ENCODE results near the gene ADAM12. TPM values are rescaled to one million over a fixed set of nuclear protein-coding genes. Genes with fewer than 3 reads are reported as not detected.

The ADAM12 gene
- total and polyA plus RNA-seq, 7 donors, result 0.01 to 3.3 (median 0.24) TPM; not detected in 2

GRCh38 chr10:126342680-126343079 is 45.6 kb downstream of the ADAM12 start:
- no peaks in the 10 kb centered on the region for H3K27me3 ChIP-seq (ENCODE audit: insufficient read depth in 3 of 3, low read length in 2 of 3)
- H3K9me3 ChIP-seq, result no peaks in the 10 kb centered on the region
- intact Hi-C loops (cut with DNase I), result no loop called here
- WGBS, 3 donors, result 76 to 85% (median 81%) methylated on average over 5 of the region's 5 CpGs
- no peak overlapping the region for H3K4me3 ChIP-seq
- TF ChIP-seq CTCF (IDR thresholded peaks at IDR 0.05), result no peak
- H3K36me3 ChIP-seq (ENCODE audit: insufficient read depth in 1 of 2, low read depth in 1 of 2), result no peaks in the 10 kb centered on the region
- H3K27ac ChIP-seq, result no peak overlapping the region
- no peak for DNase-seq
- no peaks in the 10 kb centered on the region for H3K4me1 ChIP-seq
- no peak for ATAC-seq

GRCh38 chr10:126341491-126341890 is 46.8 kb downstream of the ADAM12 start:
- Histone ChIP-seq H3K4me1 (no peaks in the 10 kb centered on the region), H3K27ac (no peak overlapping the region), H3K4me3 (no peak overlapping the region), H3K9me3 (no peaks in the 10 kb centered on the region), H3K27me3 (ENCODE audit: insufficient read depth in 3 of 3, low read length in 2 of 3) (no peaks in the 10 kb centered on the region), H3K36me3 (ENCODE audit: insufficient read depth in 1 of 2, low read depth in 1 of 2) (no peaks in the 10 kb centered on the region)
- no peak for TF ChIP-seq CTCF (IDR thresholded peaks at IDR 0.05)
- ATAC-seq (no peak), DNase-seq (no peak)
- intact Hi-C loops (cut with DNase I), result no loop called here
- 65 to 69% (median 67%) methylated on average over 2 of the region's 2 CpGs for WGBS, 3 donors

DNA sequence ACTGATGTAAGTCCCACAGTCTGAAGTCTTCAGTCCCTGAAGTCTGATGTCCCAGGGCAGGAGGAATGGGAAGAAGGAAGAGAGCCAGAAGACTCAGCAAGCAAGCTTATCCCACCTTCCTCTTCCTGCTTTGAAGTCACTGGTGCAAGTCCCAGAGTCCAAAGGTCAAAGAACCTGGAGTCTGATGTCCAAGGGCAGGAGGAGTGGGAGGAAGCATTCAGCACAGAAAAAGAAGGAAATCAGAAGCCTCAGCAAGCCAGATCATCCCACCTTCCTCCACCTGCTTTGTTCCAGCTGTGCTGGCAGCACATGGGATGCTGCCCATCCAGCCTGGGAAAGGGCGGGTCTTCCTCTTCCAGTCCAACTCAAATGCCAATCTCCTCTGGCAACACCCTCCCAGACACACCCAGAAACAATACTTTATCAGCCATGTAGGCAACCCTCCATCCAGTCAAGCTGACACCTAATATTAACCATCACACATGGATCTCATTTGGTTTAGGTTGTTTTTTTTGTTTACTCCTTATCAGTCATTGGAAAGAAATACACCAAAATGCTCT is 50.9 kb downstream of the ADAM12 start:
- ATAC-seq (no peak), DNase-seq (no peak)
- H3K4me3 ChIP-seq, result no peak overlapping the region
- intact Hi-C loops (cut with DNase I), result no loop called here
- TF ChIP-seq CTCF (IDR thresholded peaks at IDR 0.05), result no peak
- WGBS, 3 donors, result 89 to 100% (median 98%) methylated on average over 1 of the region's 1 CpG
- H3K9me3 ChIP-seq, result no peaks in the 10 kb centered on the region
- no peak overlapping the region for H3K27ac ChIP-seq
- no peaks in the 10 kb centered on the region for H3K4me1 ChIP-seq
- no peaks in the 10 kb centered on the region for H3K36me3 ChIP-seq (ENCODE audit: insufficient read depth in 1 of 2, low read depth in 1 of 2)
- no peaks in the 10 kb centered on the region for H3K27me3 ChIP-seq (ENCODE audit: insufficient read depth in 3 of 3, low read length in 2 of 3)

DNA sequence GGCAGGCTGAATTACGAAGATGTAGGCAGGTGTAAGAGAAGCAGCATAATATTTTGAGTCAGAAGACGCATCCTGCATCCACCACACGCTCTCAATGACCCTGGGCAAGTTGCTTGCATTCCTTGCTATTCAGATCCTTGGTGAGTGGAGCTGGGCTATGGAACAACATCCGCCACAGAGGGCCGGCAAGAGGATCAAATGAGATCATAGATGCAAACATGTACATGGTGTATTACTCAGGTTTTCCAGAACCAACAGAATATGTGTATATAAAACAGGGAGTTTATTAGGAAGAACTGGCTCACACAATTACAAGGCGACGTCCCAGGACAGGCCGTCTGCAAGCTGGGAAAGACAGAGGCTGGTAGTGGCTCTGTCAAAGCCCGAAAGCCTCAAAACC is 51.5 kb downstream of the ADAM12 start:
- no peak for DNase-seq
- Histone ChIP-seq H3K27ac (no peak overlapping the region), H3K36me3 (ENCODE audit: insufficient read depth in 1 of 2, low read depth in 1 of 2) (no peaks in the 10 kb centered on the region), H3K9me3 (no peaks in the 10 kb centered on the region), H3K27me3 (ENCODE audit: insufficient read depth in 3 of 3, low read length in 2 of 3) (no peaks in the 10 kb centered on the region), H3K4me1 (no peaks in the 10 kb centered on the region), H3K4me3 (no peak overlapping the region)
- intact Hi-C loops (cut with DNase I), result no loop called here
- 86 to 87% (median 86%) methylated on average over 9 of the region's 9 CpGs for WGBS, 3 donors
- ATAC-seq, result no peak
- TF ChIP-seq CTCF (IDR thresholded peaks at IDR 0.05), result no peak

DNA sequence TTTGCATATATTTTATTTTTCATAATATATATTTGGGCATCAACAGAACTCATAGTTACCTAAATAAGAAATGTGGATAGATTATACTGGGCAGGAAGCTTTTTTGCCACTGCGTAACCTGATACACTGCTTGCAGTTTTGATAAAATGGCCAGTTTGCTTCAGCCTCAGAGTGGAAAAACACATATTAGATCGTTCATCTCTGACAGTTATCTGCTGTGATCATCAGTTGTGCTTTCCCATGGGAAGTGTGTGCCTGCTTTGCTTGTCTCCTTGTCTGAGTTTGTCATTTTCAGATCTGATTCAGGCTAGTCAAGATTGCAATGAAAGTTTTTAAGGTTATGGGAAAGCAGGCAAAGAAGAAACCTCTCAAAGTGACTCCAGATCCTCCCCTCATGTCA is 54.0 kb downstream of the ADAM12 start:
- Histone ChIP-seq H3K9me3 (no peaks in the 10 kb centered on the region), H3K4me1 (no peaks in the 10 kb centered on the region), H3K27ac (no peak overlapping the region), H3K4me3 (no peak overlapping the region), H3K36me3 (ENCODE audit: insufficient read depth in 1 of 2, low read depth in 1 of 2) (no peaks in the 10 kb centered on the region), H3K27me3 (ENCODE audit: insufficient read depth in 3 of 3, low read length in 2 of 3) (no peaks in the 10 kb centered on the region)
- no peak for ATAC-seq
- 54 to 60% (median 57%) methylated on average over 2 of the region's 2 CpGs for WGBS, 3 donors
- no peak for DNase-seq
- no peak for TF ChIP-seq CTCF (IDR thresholded peaks at IDR 0.05)
- intact Hi-C loops (cut with DNase I), result no loop called here
